HEK293 (cell line): Measurements from ENCODE around the gene RPS6KA2.

ENCODE experiments used
- CTCF ChIA-PET: fragments of 350-600 bp; formaldehyde crosslinking; extraction: SDS; loops from one replicate; lab custom pipeline; 2021; ENCODE audit warnings: antibody characterized with exemption; lab: Yijun Ruan, JAX
- POLR2A ChIA-PET: fragments of 300-600 bp; formaldehyde crosslinking; extraction: SDS; loops from one replicate; lab custom pipeline; 2020; ENCODE audit warnings: antibody characterized with exemption, inconsistent platforms; lab: Yijun Ruan, JAX
- H3K27ac ChIP-seq: fragments of 200-500 bp; sonication (Bioruptor generic); 2 replicates; pipeline ENCODE4 v1.5.1; 2014; ENCODE audit warnings: low read depth, low read length, control low read depth, inconsistent platforms; ENCODE audit errors: extremely low read depth
- H3K36me3 ChIP-seq, 2 experiments: fragments of 200-500 bp in 1 of 2; sonication (Bioruptor generic) in 1 of 2; 1 replicate in 1 of 2; 2 replicates in 1 of 2; pipeline ENCODE4 v1.5.1; 2014 to 2017; ENCODE audit warnings: inconsistent platforms in 2 of 2, low read length in 2 of 2; ENCODE audit not compliant: control insufficient read depth in 2 of 2, insufficient read depth in 1 of 2
- H3K4me1 ChIP-seq: fragments of 200-500 bp; sonication (Bioruptor generic); 2 replicates; pipeline ENCODE4 v1.5.1; 2014; ENCODE audit warnings: mild to moderate bottlenecking, low read length, inconsistent platforms; ENCODE audit not compliant: control insufficient read depth, insufficient read depth
- H3K4me3 ChIP-seq: 2 replicates; pipeline ENCODE4 v1.5.1; 2011; ENCODE audit warnings: low read depth, mild to moderate bottlenecking, control low read depth, low read length, moderate library complexity
- H3K9me3 ChIP-seq: fragments of 200-500 bp; sonication (Bioruptor generic); 2 replicates; pipeline ENCODE4 v1.5.1; 2014; ENCODE audit warnings: low read depth, low read length, inconsistent platforms; ENCODE audit not compliant: control insufficient read depth, insufficient read depth
- BCL11A ChIP-seq: fragments of 450-650 bp; formaldehyde crosslinking; IDR thresholded peaks from 2 replicates; pipeline ENCODE4 v1.5.1; 2016; ENCODE audit warnings: low read depth, missing biosample characterization, missing genetic modification characterization
- GFI1B ChIP-seq: fragments of 450-650 bp; formaldehyde crosslinking; IDR thresholded peaks from 2 replicates; pipeline ENCODE4 v1.5.1; 2016; ENCODE audit warnings: missing biosample characterization, missing genetic modification characterization
- IKZF3 ChIP-seq: fragments of 450-650 bp; IDR thresholded peaks from 2 replicates; pipeline ENCODE4 v1.5.0; 2018; ENCODE audit warnings: missing biosample characterization, mild to moderate bottlenecking, missing genetic modification characterization, moderate library complexity
- PRDM1 ChIP-seq: fragments of 450-650 bp; formaldehyde crosslinking; IDR thresholded peaks from 2 replicates; pipeline ENCODE4; 2016; ENCODE audit warnings: missing biosample characterization, missing genetic modification characterization
- SCRT1 ChIP-seq: fragments of 450-650 bp; formaldehyde crosslinking; IDR thresholded peaks from 2 replicates; pipeline ENCODE4 v1.5.1; 2016; ENCODE audit warnings: missing biosample characterization, missing genetic modification characterization, borderline replicate concordance
- SP7 ChIP-seq: fragments of 450-650 bp; formaldehyde crosslinking; IDR thresholded peaks from 2 replicates; pipeline ENCODE4 v1.5.1; 2016; ENCODE audit warnings: missing biosample characterization, missing genetic modification characterization
- ZEB2 ChIP-seq: fragments of 450-650 bp; formaldehyde crosslinking; IDR thresholded peaks from 2 replicates; pipeline ENCODE4 v1.5.1; 2016; ENCODE audit warnings: missing biosample characterization, missing genetic modification characterization
- ZNF266 ChIP-seq: fragments of 450-650 bp; formaldehyde crosslinking; IDR thresholded peaks from 2 replicates; pipeline ENCODE4 v1.5.1; 2016; ENCODE audit warnings: missing biosample characterization, missing genetic modification characterization, low read depth
- ZNF362 ChIP-seq: fragments of 450-650 bp; formaldehyde crosslinking; IDR thresholded peaks from 2 replicates; pipeline ENCODE4 v1.5.1; 2016; ENCODE audit warnings: missing biosample characterization, missing genetic modification characterization
- ZNF529 ChIP-seq: fragments of 450-650 bp; formaldehyde crosslinking; IDR thresholded peaks from 2 replicates; pipeline ENCODE4 v1.5.1; 2017; ENCODE audit warnings: missing genetic modification characterization, missing biosample characterization; ENCODE audit not compliant: insufficient replicate concordance
- ZNF626 ChIP-seq: fragments of 450-650 bp; sonication (Bioruptor Pico); formaldehyde crosslinking; IDR thresholded peaks from 2 replicates; pipeline ENCODE4 v1.5.1; 2018; ENCODE audit warnings: missing biosample characterization, missing genetic modification characterization, inconsistent platforms
- ZNF658 ChIP-seq: fragments of 450-650 bp; formaldehyde crosslinking; IDR thresholded peaks from 2 replicates; pipeline ENCODE4; 2016; ENCODE audit warnings: missing biosample characterization, missing genetic modification characterization
- ZNF677 ChIP-seq: fragments of 450-650 bp; IDR thresholded peaks from 2 replicates; pipeline ENCODE4 v1.5.0; 2018; ENCODE audit warnings: missing biosample characterization, mild to moderate bottlenecking, missing genetic modification characterization, moderate library complexity
- ZNF777 ChIP-seq: fragments of 450-650 bp; formaldehyde crosslinking; IDR thresholded peaks from 2 replicates; pipeline ENCODE4 v1.5.1; 2017; ENCODE audit warnings: missing biosample characterization, missing genetic modification characterization, borderline replicate concordance
- TF ChIP-seq, protein P1 (sequence below): fragments of 450-650 bp; formaldehyde crosslinking; IDR thresholded peaks from 2 replicates; pipeline ENCODE4 v1.5.1; 2016; ENCODE audit warnings: missing biosample characterization, missing genetic modification characterization
- TF ChIP-seq, protein P2 (sequence below): fragments of 450-650 bp; formaldehyde crosslinking; IDR thresholded peaks from 2 replicates; pipeline ENCODE4 v1.5.1; 2017; ENCODE audit warnings: missing biosample characterization, missing genetic modification characterization
- TF ChIP-seq, protein P3 (sequence below): fragments of 450-650 bp; formaldehyde crosslinking; conservative IDR thresholded peaks from 2 replicates; pipeline ENCODE4 v1.5.1; 2016; ENCODE audit warnings: low read depth, missing biosample characterization, missing genetic modification characterization
- TF ChIP-seq, protein P4 (sequence below): fragments of 450-650 bp; formaldehyde crosslinking; IDR thresholded peaks from 2 replicates; pipeline ENCODE4 v1.5.1; 2016; ENCODE audit warnings: missing biosample characterization, missing genetic modification characterization, low read depth

Gene RPS6KA2

GRCh38 chr6:166626177-166627032 is 646 bp downstream of the RPS6KA2 start (continued):
- TF ChIP-seq, protein P1, sequence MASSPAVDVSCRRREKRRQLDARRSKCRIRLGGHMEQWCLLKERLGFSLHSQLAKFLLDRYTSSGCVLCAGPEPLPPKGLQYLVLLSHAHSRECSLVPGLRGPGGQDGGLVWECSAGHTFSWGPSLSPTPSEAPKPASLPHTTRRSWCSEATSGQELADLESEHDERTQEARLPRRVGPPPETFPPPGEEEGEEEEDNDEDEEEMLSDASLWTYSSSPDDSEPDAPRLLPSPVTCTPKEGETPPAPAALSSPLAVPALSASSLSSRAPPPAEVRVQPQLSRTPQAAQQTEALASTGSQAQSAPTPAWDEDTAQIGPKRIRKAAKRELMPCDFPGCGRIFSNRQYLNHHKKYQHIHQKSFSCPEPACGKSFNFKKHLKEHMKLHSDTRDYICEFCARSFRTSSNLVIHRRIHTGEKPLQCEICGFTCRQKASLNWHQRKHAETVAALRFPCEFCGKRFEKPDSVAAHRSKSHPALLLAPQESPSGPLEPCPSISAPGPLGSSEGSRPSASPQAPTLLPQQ (tag by site-specific recombination) = 0 out of 2 replicates have a peak, but pooled peaks have one; percentile 36

DNA sequence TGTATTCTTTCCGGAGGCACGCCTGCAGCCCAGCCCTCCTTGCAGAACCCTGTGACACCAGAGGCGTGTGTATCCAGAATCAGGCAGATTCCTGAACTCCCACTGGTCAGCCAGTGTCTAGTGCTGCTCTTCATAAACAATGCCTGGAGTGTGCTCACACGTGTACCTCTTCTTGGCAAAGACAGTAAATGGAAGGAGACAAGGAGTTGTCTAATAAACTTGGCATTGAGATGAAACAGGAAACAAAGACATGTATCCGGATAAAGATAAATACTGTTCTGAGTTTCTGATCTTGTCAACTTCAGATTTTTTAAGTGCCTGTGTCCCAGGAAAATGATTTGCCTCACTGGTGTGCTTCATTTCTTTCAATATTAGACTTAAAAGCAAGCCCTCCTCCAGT is 1.7 kb downstream of the RPS6KA2 start:
- no peak overlapping the region for H3K27ac ChIP-seq
- H3K4me1 ChIP-seq = peaks cover 2% of the 10 kb centered on the region
- ChIA-PET CTCF (no interaction called here), POLR2A (interaction anchor here (0.6 to 2.5 kb wide), 2 partner anchors 18 to 136 kb away, joined by 6 read pairs; no protein-coding TSS in a partner anchor)
- no peaks in the 10 kb centered on the region for H3K9me3 ChIP-seq
- TF ChIP-seq, protein P2, sequence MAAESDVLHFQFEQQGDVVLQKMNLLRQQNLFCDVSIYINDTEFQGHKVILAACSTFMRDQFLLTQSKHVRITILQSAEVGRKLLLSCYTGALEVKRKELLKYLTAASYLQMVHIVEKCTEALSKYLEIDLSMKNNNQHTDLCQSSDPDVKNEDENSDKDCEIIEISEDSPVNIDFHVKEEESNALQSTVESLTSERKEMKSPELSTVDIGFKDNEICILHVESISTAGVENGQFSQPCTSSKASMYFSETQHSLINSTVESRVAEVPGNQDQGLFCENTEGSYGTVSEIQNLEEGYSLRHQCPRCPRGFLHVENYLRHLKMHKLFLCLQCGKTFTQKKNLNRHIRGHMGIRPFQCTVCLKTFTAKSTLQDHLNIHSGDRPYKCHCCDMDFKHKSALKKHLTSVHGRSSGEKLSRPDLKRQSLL (tag by site-specific recombination) = no peak
- no peak overlapping the region for H3K4me3 ChIP-seq
- no peaks in the 10 kb centered on the region for H3K36me3 ChIP-seq

- CTCF ChIA-PET = no interaction called here
- POLR2A ChIA-PET = no interaction called here
- Histone ChIP-seq H3K4me1 (peaks cover 2% of the 10 kb centered on the region), H3K36me3 (no peaks in the 10 kb centered on the region), H3K27ac (no peak overlapping the region), H3K9me3 (no peaks in the 10 kb centered on the region), H3K4me3 (no peak overlapping the region)
- TF ChIP-seq ZNF362 (tag by site-specific recombination) (no peak), IKZF3 (tag by site-specific recombination) (no peak), ZNF658 (tag by site-specific recombination) (no peak), ZNF266 (tag by site-specific recombination) (no peak), PRDM1 (tag by site-specific recombination) (no peak), ZNF677 (tag by site-specific recombination) (no peak), ZNF777 (no peak), ZNF529 (tag by site-specific recombination) (no peak), ZNF626 (no peak), SCRT1 (tag by site-specific recombination) (no peak), ZEB2 (tag by site-specific recombination) (no peak), BCL11A (tag by site-specific recombination) (no peak), GFI1B (tag by site-specific recombination) (no peak), SP7 (no peak)
- TF ChIP-seq, protein P3, sequence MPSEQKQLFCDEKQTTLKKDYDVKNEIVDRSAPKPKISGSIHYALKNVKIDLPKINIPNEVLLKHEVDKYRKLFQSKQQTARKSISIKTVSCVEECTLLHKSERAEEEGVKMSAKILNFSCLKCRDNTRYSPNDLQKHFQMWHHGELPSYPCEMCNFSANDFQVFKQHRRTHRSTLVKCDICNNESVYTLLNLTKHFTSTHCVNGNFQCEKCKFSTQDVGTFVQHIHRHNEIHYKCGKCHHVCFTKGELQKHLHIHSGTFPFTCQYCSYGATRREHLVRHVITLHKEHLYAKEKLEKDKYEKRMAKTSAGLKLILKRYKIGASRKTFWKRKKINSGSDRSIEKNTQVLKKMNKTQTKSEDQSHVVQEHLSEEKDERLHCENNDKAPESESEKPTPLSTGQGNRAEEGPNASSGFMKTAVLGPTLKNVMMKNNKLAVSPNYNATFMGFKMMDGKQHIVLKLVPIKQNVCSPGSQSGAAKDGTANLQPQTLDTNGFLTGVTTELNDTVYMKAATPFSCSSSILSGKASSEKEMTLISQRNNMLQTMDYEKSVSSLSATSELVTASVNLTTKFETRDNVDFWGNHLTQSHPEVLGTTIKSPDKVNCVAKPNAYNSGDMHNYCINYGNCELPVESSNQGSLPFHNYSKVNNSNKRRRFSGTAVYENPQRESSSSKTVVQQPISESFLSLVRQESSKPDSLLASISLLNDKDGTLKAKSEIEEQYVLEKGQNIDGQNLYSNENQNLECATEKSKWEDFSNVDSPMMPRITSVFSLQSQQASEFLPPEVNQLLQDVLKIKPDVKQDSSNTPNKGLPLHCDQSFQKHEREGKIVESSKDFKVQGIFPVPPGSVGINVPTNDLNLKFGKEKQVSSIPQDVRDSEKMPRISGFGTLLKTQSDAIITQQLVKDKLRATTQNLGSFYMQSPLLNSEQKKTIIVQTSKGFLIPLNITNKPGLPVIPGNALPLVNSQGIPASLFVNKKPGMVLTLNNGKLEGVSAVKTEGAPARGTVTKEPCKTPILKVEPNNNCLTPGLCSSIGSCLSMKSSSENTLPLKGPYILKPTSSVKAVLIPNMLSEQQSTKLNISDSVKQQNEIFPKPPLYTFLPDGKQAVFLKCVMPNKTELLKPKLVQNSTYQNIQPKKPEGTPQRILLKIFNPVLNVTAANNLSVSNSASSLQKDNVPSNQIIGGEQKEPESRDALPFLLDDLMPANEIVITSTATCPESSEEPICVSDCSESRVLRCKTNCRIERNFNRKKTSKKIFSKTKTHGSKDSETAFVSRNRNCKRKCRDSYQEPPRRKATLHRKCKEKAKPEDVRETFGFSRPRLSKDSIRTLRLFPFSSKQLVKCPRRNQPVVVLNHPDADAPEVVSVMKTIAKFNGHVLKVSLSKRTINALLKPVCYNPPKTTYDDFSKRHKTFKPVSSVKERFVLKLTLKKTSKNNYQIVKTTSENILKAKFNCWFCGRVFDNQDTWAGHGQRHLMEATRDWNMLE (tag by site-specific recombination) = no peak
- TF ChIP-seq, protein P4, sequence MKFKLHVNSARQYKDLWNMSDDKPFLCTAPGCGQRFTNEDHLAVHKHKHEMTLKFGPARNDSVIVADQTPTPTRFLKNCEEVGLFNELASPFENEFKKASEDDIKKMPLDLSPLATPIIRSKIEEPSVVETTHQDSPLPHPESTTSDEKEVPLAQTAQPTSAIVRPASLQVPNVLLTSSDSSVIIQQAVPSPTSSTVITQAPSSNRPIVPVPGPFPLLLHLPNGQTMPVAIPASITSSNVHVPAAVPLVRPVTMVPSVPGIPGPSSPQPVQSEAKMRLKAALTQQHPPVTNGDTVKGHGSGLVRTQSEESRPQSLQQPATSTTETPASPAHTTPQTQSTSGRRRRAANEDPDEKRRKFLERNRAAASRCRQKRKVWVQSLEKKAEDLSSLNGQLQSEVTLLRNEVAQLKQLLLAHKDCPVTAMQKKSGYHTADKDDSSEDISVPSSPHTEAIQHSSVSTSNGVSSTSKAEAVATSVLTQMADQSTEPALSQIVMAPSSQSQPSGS = no peak
Observed at GRCh38 chr6:166624275-166624674, 2.8 kb downstream of the RPS6KA2 start.
